Measurements from ENCODE around the gene TNNC2. TPM values are rescaled to one million over a fixed set of nuclear protein-coding genes. Genes with fewer than 3 reads are reported as not detected.
A peak's percentile ranks its signal among the peaks of the same experiment; 100 is the strongest.

Gene TNNC2
- total RNA-seq, 2 donors from 2014 or later, result 2.9 to 3.8 TPM

- Histone ChIP-seq H3K27ac (no peak overlapping the region), H3K36me3 (no peaks in the 10 kb centered on the region), H3K27me3 (no peaks in the 10 kb centered on the region), H3K9ac (ENCODE audit: low read depth in 2 of 2, low read length in 2 of 2) (no peak overlapping the region), H3K9me3 (no peaks in the 10 kb centered on the region), H3K4me3 (no peak overlapping the region), H3K4me1 (no peaks in the 10 kb centered on the region)
- no peak for TF ChIP-seq CTCF (IDR thresholded peaks at IDR 0.05)
- intact Hi-C loops (cut with DNase I), result no loop called here
- DNase-seq, result no peak
Observed at GRCh38 chr20:45788351-45788750, 38.8 kb downstream of the TNNC2 start.

GRCh38 chr20:45783656-45784294, 43.3 kb downstream of the TNNC2 start:
- peak overlapping the region; percentile 54 for H3K27ac ChIP-seq
- intact Hi-C loops (cut with DNase I), result no loop called here
- H3K9ac ChIP-seq (ENCODE audit: low read depth in 2 of 2, low read length in 2 of 2), result peak overlapping the region in 1 of 2 donors; percentile 55
- H3K27me3 ChIP-seq, result no peaks in the 10 kb centered on the region
- no peak for TF ChIP-seq CTCF (IDR thresholded peaks at IDR 0.05)
- no peak overlapping the region for H3K4me3 ChIP-seq
- no peaks in the 10 kb centered on the region for H3K9me3 ChIP-seq
- no peaks in the 10 kb centered on the region for H3K36me3 ChIP-seq
- peak; percentile 75 for DNase-seq
- H3K4me1 ChIP-seq, result peaks cover 10% of the 10 kb centered on the region

- no peak for DNase-seq
- H3K27ac ChIP-seq, result peak overlapping the region; percentile 81
- H3K4me1 ChIP-seq, result peaks cover 10% of the 10 kb centered on the region
- no peaks in the 10 kb centered on the region for H3K27me3 ChIP-seq
- H3K36me3 ChIP-seq, result no peaks in the 10 kb centered on the region
- no peak for TF ChIP-seq CTCF (IDR thresholded peaks at IDR 0.05)
- H3K9me3 ChIP-seq, result no peaks in the 10 kb centered on the region
- H3K4me3 ChIP-seq, result no peak overlapping the region
- H3K9ac ChIP-seq (ENCODE audit: low read depth in 2 of 2, low read length in 2 of 2), result no peak overlapping the region
- intact Hi-C loops (cut with DNase I), result no loop called here
Observed at GRCh38 chr20:45782890-45783289, 44.2 kb downstream of the TNNC2 start.

GRCh38 chr20:45781391-45781931, 45.7 kb downstream of the TNNC2 start:
- no peak for TF ChIP-seq CTCF (IDR thresholded peaks at IDR 0.05)
- Histone ChIP-seq H3K36me3 (no peaks in the 10 kb centered on the region), H3K4me1 (peaks cover 10% of the 10 kb centered on the region), H3K4me3 (no peak overlapping the region), H3K27ac (peak overlapping the region; percentile 81), H3K9me3 (no peaks in the 10 kb centered on the region), H3K27me3 (no peaks in the 10 kb centered on the region), H3K9ac (ENCODE audit: low read depth in 2 of 2, low read length in 2 of 2) (no peak overlapping the region)
- DNase-seq, result no peak
- intact Hi-C loops (cut with DNase I), result no loop called here

- H3K9ac ChIP-seq (ENCODE audit: low read depth in 2 of 2, low read length in 2 of 2), result peak overlapping the region in 1 of 2 donors; percentile 27
- H3K27ac ChIP-seq, result peak overlapping the region; percentile 81
- TF ChIP-seq CTCF (IDR thresholded peaks at IDR 0.05), result no peak
- DNase-seq, result no peak
- H3K4me3 ChIP-seq, result no peak overlapping the region
- peaks cover 10% of the 10 kb centered on the region for H3K4me1 ChIP-seq
- H3K27me3 ChIP-seq, result no peaks in the 10 kb centered on the region
- no peaks in the 10 kb centered on the region for H3K9me3 ChIP-seq
- no peaks in the 10 kb centered on the region for H3K36me3 ChIP-seq
- intact Hi-C loops (cut with DNase I), result no loop called here
Observed at GRCh38 chr20:45780159-45780558, 47.0 kb downstream of the TNNC2 start.

All from colonic mucosa (tissue), 4 donors.